GM12875 (cell line): ENCODE results near the gene POLR2A.
"Not testable (repeated sequence)": the region's sequence is repeated elsewhere in the genome, so short reads cannot be mapped to it uniquely, and the experiment has no call there.

Experiments used
- H3K4me3 ChIP-seq: one replicate; pipeline ENCODE4 v1.5.1; 2011; ENCODE audit warnings: low read depth, low read length, control low read depth
- CTCF ChIP-seq: IDR thresholded peaks from 2 replicates; pipeline ENCODE4 v1.5.1; 2011; ENCODE audit warnings: low read depth, mild to moderate bottlenecking, control low read depth, inconsistent platforms, low read length, moderate library complexity, borderline replicate concordance; ENCODE audit not compliant: insufficient read depth

Gene POLR2A

GRCh38 chr17:7467498-7467897, 16.7 kb upstream of the POLR2A start:
- TF ChIP-seq CTCF: no peak
- H3K4me3 ChIP-seq: no peak overlapping the region

GRCh38 chr17:7468290-7468689, 15.9 kb upstream of the POLR2A start:
- TF ChIP-seq CTCF: no peak
- H3K4me3 ChIP-seq: no peak overlapping the region

- no peak overlapping the region for H3K4me3 ChIP-seq
- TF ChIP-seq CTCF: no peak
Measured at GRCh38 chr17:7468804-7469389, 15.3 kb upstream of the POLR2A start.

- not testable (repeated sequence) for H3K4me3 ChIP-seq
Measured at GRCh38 chr17:7469843-7470242, 14.3 kb upstream of the POLR2A start.

GRCh38 chr17:7470457-7470973, 13.7 kb upstream of the POLR2A start:
- not testable (repeated sequence) for H3K4me3 ChIP-seq

GRCh38 chr17:7471729-7472128, 12.4 kb upstream of the POLR2A start:
- no peak for TF ChIP-seq CTCF
- H3K4me3 ChIP-seq: no peak overlapping the region

GRCh38 chr17:7474767-7475166, 9.4 kb upstream of the POLR2A start:
- H3K4me3 ChIP-seq: not testable (repeated sequence)

GRCh38 chr17:7475764-7476422, 8.3 kb upstream of the POLR2A start:
- TF ChIP-seq CTCF: no peak
- no peak overlapping the region for H3K4me3 ChIP-seq

- TF ChIP-seq CTCF: no peak
- no peak overlapping the region for H3K4me3 ChIP-seq
Measured at GRCh38 chr17:7476494-7476893, 7.7 kb upstream of the POLR2A start.
